GM19239 (cell line): ENCODE data around the gene DACT3.

Source experiments
- DNase-seq: peaks from one replicate; pipeline ENCODE4 v3.0.0; 2011; ENCODE audit warnings: low spot score; ENCODE audit not compliant: insufficient read length
- FAIRE-seq: peaks from 2 replicates; lab custom pipeline; 2011; peaks lifted over from hg19 to GRCh38; lab: Jason Lieb, UNC

The DACT3 gene

DNA sequence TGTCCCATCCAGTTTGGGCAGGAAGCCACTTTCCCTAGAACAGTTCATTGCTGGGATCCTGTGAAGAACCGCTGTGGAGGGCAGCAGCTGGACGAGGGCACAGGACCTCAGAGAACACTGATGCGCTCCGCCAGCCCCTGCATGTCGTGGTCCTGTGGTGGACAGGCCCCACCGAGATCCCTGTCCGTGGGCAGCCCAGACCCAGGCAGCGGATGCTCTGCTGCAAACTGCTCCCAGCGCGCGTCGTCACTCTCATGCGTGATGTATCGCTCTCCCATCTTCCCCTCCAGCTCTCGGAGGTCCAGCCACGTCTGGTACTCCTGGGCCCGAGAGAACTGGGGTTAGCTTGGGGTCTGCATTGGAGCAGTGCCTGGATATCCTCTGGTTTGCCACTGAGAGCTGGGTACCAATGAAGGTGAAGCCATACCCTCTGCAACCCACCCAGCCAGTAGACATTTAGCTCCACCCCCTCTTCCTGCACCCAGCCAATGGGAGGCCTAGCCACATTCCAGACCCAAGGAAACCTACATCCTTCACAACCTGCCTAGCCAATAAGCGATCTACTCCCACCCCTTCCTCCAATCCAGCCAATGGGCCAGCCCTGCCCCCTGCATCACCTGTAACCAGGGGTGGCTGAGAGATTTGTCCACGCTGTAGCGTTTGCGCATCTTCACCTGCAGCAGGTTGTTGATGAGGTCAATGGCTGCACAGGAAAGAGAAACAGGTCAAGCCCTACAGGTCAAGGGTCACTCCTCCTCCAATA lies 13.6 kb upstream of the DACT3 start:
- no peak for DNase-seq
- FAIRE-seq, result no peak

- no peak for FAIRE-seq
- DNase-seq, result no peak
Measured at GRCh38 chr19:46670813-46671212, 9.8 kb upstream of the DACT3 start.

GRCh38 chr19:46668662-46669061 lies 7.7 kb upstream of the DACT3 start:
- no peak for FAIRE-seq
- DNase-seq, result no peak

DNA sequence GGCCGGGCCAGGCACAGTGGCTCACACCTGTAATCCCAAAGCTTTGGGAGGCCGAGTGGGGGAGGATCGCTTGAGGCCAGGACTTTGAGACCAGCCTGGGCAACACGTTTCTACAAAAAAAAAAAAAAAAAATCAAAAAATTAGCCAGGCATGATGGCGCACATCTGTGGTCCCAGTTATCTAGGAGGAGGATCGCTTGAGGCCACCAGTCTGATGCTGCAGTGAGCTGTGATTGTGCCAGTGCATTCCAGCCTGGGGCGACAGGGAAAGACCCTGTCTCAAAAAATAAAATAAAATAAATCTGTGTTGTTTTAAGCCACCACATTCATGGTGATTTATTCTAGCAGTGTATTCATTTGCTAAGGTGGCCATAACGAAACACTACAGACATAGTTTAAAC lies 4.1 kb upstream of the DACT3 start:
- no peak for DNase-seq
- no peak for FAIRE-seq

GRCh38 chr19:46661735-46662592 lies 982 bp upstream of the DACT3 start:
- DNase-seq (peak; percentile 70), FAIRE-seq (peak; percentile 78)

- DNase-seq (no peak), FAIRE-seq (no peak)
Measured at GRCh38 chr19:46660551-46661019, 397 bp downstream of the DACT3 start.

GRCh38 chr19:46660008-46660517 lies 919 bp downstream of the DACT3 start:
- DNase-seq (no peak), FAIRE-seq (no peak)

- DNase-seq (no peak), FAIRE-seq (no peak)
Measured at GRCh38 chr19:46659151-46660007, 1.6 kb downstream of the DACT3 start.

DNA sequence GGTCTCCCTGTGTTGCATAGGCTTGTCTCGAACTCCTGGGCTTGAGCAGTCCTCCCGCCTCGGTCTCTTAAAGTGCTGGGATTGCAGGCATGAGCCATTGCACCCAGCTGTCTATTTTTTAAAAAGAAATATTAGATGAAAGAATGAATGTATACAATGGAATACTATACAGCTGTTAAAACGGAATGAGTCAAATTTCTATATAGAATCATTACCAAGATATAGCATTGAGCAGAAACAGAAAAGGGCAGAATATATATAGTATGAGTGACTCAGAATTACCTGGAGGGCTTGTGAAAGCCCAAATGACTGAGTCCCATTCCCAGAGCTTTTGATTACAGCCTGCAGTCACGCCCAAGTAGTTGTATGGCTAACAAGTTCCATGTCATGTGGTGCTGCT lies 4.4 kb downstream of the DACT3 start:
- FAIRE-seq (no peak), DNase-seq (no peak)

GRCh38 chr19:46654621-46655152 lies 6.3 kb downstream of the DACT3 start:
- FAIRE-seq (no peak), DNase-seq (no peak)

- FAIRE-seq (no peak), DNase-seq (no peak)
Measured at GRCh38 chr19:46650445-46650844, 10.5 kb downstream of the DACT3 start.

- FAIRE-seq (no peak), DNase-seq (no peak)
Measured at GRCh38 chr19:46648961-46649960, 11.7 kb downstream of the DACT3 start.

DNA sequence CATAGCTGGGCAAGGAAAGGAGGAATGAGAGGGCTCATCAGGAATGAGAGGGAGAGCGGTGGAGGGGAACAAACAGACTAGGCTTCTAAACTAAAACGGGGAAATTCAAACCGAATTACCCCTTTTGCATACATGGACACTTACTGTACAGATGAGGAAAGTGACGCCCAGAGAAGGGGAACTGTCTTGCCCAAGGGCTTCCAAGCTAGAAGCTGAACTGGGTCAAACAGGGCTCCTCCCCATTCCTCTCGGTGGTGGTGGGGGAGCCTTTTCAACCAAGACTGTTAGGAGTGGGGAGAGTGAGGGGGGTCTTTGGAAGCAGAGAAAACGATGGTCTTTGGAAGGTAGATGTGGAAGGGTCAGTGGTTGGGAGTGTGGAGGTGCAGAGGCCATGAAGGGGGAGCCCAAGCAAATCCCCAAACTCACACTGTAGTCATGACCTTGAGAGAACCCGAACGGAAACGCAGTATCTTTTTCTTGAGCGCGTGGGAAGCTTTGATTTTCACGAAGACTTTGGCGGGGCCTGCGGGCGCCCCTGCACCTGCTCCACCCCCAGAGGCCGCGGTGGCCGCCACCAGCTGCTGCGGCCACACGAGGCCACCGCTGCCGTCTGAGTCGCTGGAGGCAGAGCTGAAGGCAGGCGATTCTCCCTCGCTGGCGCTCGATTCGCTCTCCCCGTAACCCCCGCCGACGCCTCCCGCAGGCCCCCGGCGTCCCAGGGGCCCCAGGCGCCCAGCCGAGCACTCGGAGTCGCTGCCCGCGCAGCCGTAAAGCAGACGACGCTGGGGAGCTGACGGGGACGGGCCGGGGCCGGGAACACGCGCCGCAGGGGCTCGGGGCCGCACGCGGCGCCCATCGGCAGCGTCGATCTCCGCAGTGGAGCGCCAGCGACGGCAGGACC lies 12.7 kb downstream of the DACT3 start:
- FAIRE-seq (no peak), DNase-seq (no peak)

DNA sequence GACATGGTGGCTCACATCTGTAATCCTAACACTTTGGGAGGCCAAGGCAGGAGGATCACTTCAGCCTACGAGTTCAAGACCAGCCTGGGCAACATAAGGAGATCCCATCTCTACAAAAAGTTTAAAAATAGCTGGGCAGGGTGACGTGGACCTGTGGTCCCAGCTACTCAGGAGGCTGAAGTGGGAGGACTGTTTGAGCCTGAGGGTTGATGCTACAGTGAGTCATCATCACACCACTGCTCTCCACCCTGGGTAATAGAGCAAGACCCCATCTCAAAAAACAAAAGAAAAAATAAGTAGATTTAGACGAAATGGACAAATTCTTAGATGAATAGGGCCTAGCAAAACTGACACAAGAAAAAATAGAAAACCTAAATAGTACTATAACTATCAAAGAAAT lies 14.6 kb downstream of the DACT3 start:
- FAIRE-seq, result no peak
- no peak for DNase-seq

- no peak for FAIRE-seq
- no peak for DNase-seq
Measured at GRCh38 chr19:46644720-46645119, 16.3 kb downstream of the DACT3 start.

- DNase-seq (no peak), FAIRE-seq (no peak)
Measured at GRCh38 chr19:46640656-46641055, 20.3 kb downstream of the DACT3 start.

GRCh38 chr19:46639358-46640182 lies 21.4 kb downstream of the DACT3 start:
- DNase-seq (no peak), FAIRE-seq (no peak)
